GM23338 (cell line): Measurements from ENCODE around the gene DAZAP1. TPM values are rescaled to one million over a fixed set of nuclear protein-coding genes. Genes with fewer than 3 reads are reported as not detected.
A peak's percentile ranks its signal among the peaks of the same experiment; 100 is the strongest.

Experiments used
- ATAC-seq: fragments of 200-7000 bp; cut with Tn5 transposase; 3 replicates; pipeline ENCODE4 v1.9.1; 2020
- DNase-seq: peaks from one replicate; pipeline ENCODE4 v3.0.0-alpha.2; 2015; ENCODE audit warnings: low spot score
- H2AFZ ChIP-seq: fragments of 200-600 bp; sonication (generic); 2 replicates; pipeline ENCODE4 v1.8.0; 2016; ENCODE audit warnings: antibody characterized with exemption, mild to moderate bottlenecking, moderate library complexity
- H3F3A ChIP-seq: fragments of 200-600 bp; sonication (generic); replicated peaks from 2 replicates; pipeline ENCODE4 v1.8.0; 2017; ENCODE audit warnings: antibody characterized with exemption, mixed run types, low read depth
- H3K27ac ChIP-seq: fragments of 200-600 bp; sonication (generic); 2 replicates; pipeline ENCODE4 v1.6.1; 2016; ENCODE audit warnings: low read depth
- H3K27me3 ChIP-seq: fragments of 200-600 bp; sonication (generic); 2 replicates; pipeline ENCODE4 v1.8.0; 2016; ENCODE audit warnings: mild to moderate bottlenecking, mixed run types, moderate library complexity; ENCODE audit not compliant: insufficient read depth
- H3K36me3 ChIP-seq: fragments of 200-600 bp; sonication (generic); 2 replicates; pipeline ENCODE4 v1.8.0; 2016; ENCODE audit warnings: mild to moderate bottlenecking; ENCODE audit not compliant: insufficient read depth
- H3K4me1 ChIP-seq: fragments of 200-600 bp; sonication (generic); 2 replicates; pipeline ENCODE4 v1.8.0; 2016; ENCODE audit warnings: mild to moderate bottlenecking, moderate library complexity; ENCODE audit not compliant: insufficient read depth
- H3K4me2 ChIP-seq: fragments of 200-600 bp; sonication (generic); 2 replicates; pipeline ENCODE4 v1.7.1; 2017; ENCODE audit warnings: mixed run types
- H3K4me3 ChIP-seq: fragments of 200-600 bp; sonication (generic); 2 replicates; pipeline ENCODE4 v1.6.1; 2016; ENCODE audit warnings: mixed run types
- H3K79me2 ChIP-seq: fragments of 200-600 bp; sonication (generic); replicated peaks from 2 replicates; pipeline ENCODE4 v1.8.0; 2017; ENCODE audit warnings: mild to moderate bottlenecking; ENCODE audit not compliant: insufficient read depth
- H3K9me2 ChIP-seq: fragments of 200-600 bp; sonication (generic); 2 replicates; pipeline ENCODE4 v1.8.0; 2017; ENCODE audit not compliant: insufficient read depth
- H4K20me1 ChIP-seq: fragments of 200-600 bp; sonication (generic); replicated peaks from 2 replicates; pipeline ENCODE4 v1.8.0; 2017; ENCODE audit warnings: mild to moderate bottlenecking; ENCODE audit not compliant: insufficient read depth
- H3K27ac Mint-ChIP-seq: 2 replicates; pipeline ENCODE4 v1.8.0; 2020; ENCODE audit warnings: inconsistent platforms, mild to moderate bottlenecking, moderate library complexity, mixed read lengths
- H3K27me3 Mint-ChIP-seq: 3 replicates; pipeline ENCODE4 v1.8.0; 2022; ENCODE audit warnings: low read depth, mild to moderate bottlenecking, moderate library complexity, mixed read lengths, inconsistent platforms; ENCODE audit not compliant: insufficient read depth, poor library complexity
- H3K36me3 Mint-ChIP-seq: 3 replicates; pipeline ENCODE4 v1.8.0; 2021; ENCODE audit warnings: low read depth, mild to moderate bottlenecking, inconsistent platforms, moderate library complexity, mixed read lengths
- H3K4me1 Mint-ChIP-seq: 3 replicates; pipeline ENCODE4 v1.8.0; 2020; ENCODE audit warnings: mild to moderate bottlenecking, inconsistent platforms, mixed read lengths
- H3K4me3 Mint-ChIP-seq: 3 replicates; pipeline ENCODE4 v1.8.0; 2021; ENCODE audit warnings: moderate library complexity, mild to moderate bottlenecking, inconsistent platforms, mixed read lengths
- H3K9me3 Mint-ChIP-seq: 3 replicates; pipeline ENCODE4 v1.8.0; 2020; ENCODE audit warnings: moderate library complexity, mild to moderate bottlenecking, inconsistent platforms, mixed read lengths
- CREB1 ChIP-seq: fragments of 250-450 bp; sonication (Bioruptor Pico); IDR thresholded peaks from 2 replicates; pipeline ENCODE4 v1.5.0; 2020; ENCODE audit warnings: low read depth, mild to moderate bottlenecking, moderate library complexity
- EZH2 ChIP-seq: fragments of 200-600 bp; sonication (generic); IDR thresholded peaks from one replicate; pipeline ENCODE4 v1.8.0; 2017; ENCODE audit warnings: antibody characterized with exemption, mild to moderate bottlenecking, low read depth; ENCODE audit not compliant: unreplicated experiment
- EZH2phosphoT487 ChIP-seq: fragments of 200-600 bp; sonication (generic); IDR thresholded peaks from one replicate; pipeline ENCODE4 v1.8.1; 2018; ENCODE audit warnings: antibody characterized with exemption; ENCODE audit not compliant: unreplicated experiment
- JUNB ChIP-seq: IDR thresholded peaks from one replicate; pipeline ENCODE4 v1.6.1; 2016; ENCODE audit warnings: antibody characterized with exemption; ENCODE audit not compliant: unreplicated experiment
- NANOG ChIP-seq: IDR thresholded peaks from 2 replicates; pipeline ENCODE4 v1.6.1; 2016; ENCODE audit warnings: antibody characterized with exemption, borderline replicate concordance
- POLR2AphosphoS5 ChIP-seq: IDR thresholded peaks from 2 replicates; pipeline ENCODE4 v1.6.1; 2016; ENCODE audit warnings: antibody characterized with exemption, low read depth
- STAT1 ChIP-seq: IDR thresholded peaks from one replicate; pipeline ENCODE4 v1.6.1; 2016; ENCODE audit warnings: antibody characterized with exemption; ENCODE audit not compliant: unreplicated experiment
- ZNF114 ChIP-seq: fragments of 250-450 bp; sonication (Bioruptor Pico); IDR thresholded peaks from 2 replicates; pipeline ENCODE4 v1.5.0; 2020; ENCODE audit warnings: mild to moderate bottlenecking, moderate library complexity
- ZNF331 ChIP-seq: fragments of 250-450 bp; sonication (Bioruptor Pico); IDR thresholded peaks from 2 replicates; pipeline ENCODE4 v1.5.0; 2020; ENCODE audit warnings: low read depth, mild to moderate bottlenecking, moderate library complexity
- polyA plus RNA-seq: library from polyadenylated mRNA; unstranded; fragments of >200 nt; fragmentation: Nextera tagmentation; extraction: Ambion mirVana; gene quantifications from 2 replicates; pipeline ENCODE4 v1.2.1, GENCODE V29; 2016
- total RNA-seq: library from RNA; depleted of rRNA; stranded (reverse); fragments of >200 nt; shearing (Covaris generic); gene quantifications from 2 replicates; pipeline ENCODE4 v1.2.3, GENCODE V29; 2014
- TF ChIP-seq, protein P1 (sequence below), 2 experiments: fragments of 200-600 bp in 1 of 2; sonication (generic) in 1 of 2; conservative IDR thresholded peaks; 2 replicates each; pipeline versions ENCODE4 v1.5.1 to v1.6.1; 2016 to 2017; ENCODE audit warnings: antibody characterized with exemption in 2 of 2, low read depth in 2 of 2, mild to moderate bottlenecking in 2 of 2, moderate library complexity in 1 of 2
- TF ChIP-seq, protein P2 (sequence below): IDR thresholded peaks from 2 replicates; pipeline ENCODE4 v1.6.1; 2016; ENCODE audit warnings: antibody characterized with exemption

DAZAP1 gene
- total and polyA plus RNA-seq, 2 experiments from 2014 or later, result 44.1 to 194 TPM

DNA sequence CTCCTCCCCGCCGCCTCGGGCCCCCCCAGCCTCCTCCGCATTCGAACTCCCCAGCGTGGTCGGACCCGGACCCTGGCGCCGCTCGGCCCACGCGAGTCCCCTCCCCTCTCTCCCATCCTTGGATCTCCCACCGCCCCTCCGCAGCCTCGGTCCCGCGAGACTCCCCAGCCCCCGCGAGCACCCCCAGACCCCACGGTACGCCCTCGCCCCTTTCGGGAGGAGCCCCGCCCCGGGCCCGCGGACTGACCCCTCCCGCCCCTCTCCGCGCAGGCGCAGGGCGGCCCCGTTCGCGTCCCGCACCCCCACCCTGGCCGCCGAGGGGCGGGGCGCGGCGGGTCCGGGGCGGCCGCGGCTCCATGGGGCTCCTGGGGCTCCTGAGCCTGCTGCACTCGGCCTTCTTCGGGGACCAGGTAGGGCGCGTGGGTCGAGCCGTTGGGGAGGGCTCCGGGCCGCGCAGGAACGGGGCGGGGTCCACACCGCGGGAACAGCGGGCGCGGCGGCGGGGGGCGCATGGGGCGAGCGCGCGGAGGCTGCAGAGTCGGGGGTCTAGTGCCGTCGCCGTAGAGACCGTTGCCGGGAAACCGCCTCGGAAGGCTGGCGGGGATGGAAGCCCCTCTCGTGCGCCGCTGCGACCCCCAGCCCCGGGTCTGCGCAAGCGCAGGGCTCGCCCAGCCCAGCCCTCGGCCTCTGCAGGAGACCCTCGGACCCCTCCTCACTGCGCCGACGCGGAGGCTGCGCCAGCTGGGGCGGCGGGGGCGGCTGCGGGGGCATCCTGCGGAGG is 38.7 kb downstream of the DAZAP1 start:
- Histone ChIP-seq H3K27me3 (peaks cover 44% of the 10 kb centered on the region), H3K36me3 (peaks cover 5% of the 10 kb centered on the region), H3K27ac (no peak overlapping the region), H3K4me1 (peaks cover 21% of the 10 kb centered on the region; the same call in 1 of the 2 replicates), H2AFZ (no peak overlapping the region), H3K4me3 (peak overlapping the region; percentile 83), H4K20me1 (peaks cover 12% of the 10 kb centered on the region), H3F3A (peaks cover 52% of the 10 kb centered on the region), H3K79me2 (0 out of 2 replicates have a peak, but pooled peaks cover 3% of the 10 kb centered on the region), H3K9me2 (no peaks in the 10 kb centered on the region), H3K4me2 (peak overlapping the region; percentile 78)
- Mint-ChIP-seq H3K4me3 (no peak overlapping the region), H3K27ac (no peak overlapping the region), H3K27me3 (peaks cover 57% of the 10 kb centered on the region), H3K4me1 (peaks cover 34% of the 10 kb centered on the region), H3K9me3 (no peaks in the 10 kb centered on the region; the same call in 2 of the 3 replicates), H3K36me3 (peaks cover 20% of the 10 kb centered on the region)
- DNase-seq (peak; percentile 75), ATAC-seq (peak; percentile 13)
- TF ChIP-seq, protein P1, sequence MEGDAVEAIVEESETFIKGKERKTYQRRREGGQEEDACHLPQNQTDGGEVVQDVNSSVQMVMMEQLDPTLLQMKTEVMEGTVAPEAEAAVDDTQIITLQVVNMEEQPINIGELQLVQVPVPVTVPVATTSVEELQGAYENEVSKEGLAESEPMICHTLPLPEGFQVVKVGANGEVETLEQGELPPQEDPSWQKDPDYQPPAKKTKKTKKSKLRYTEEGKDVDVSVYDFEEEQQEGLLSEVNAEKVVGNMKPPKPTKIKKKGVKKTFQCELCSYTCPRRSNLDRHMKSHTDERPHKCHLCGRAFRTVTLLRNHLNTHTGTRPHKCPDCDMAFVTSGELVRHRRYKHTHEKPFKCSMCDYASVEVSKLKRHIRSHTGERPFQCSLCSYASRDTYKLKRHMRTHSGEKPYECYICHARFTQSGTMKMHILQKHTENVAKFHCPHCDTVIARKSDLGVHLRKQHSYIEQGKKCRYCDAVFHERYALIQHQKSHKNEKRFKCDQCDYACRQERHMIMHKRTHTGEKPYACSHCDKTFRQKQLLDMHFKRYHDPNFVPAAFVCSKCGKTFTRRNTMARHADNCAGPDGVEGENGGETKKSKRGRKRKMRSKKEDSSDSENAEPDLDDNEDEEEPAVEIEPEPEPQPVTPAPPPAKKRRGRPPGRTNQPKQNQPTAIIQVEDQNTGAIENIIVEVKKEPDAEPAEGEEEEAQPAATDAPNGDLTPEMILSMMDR (conservative IDR thresholded peaks at IDR 0.05; ENCODE audit: low read depth in 2 of 2), result no peak
- TF ChIP-seq ZNF331 (CRISPR knock-in tag) (no peak), POLR2AphosphoS5 (no peak), EZH2phosphoT487 (no peak), EZH2 (no peak), ZNF114 (CRISPR knock-in tag) (no peak), JUNB (no peak), CREB1 (CRISPR knock-in tag) (no peak), NANOG (no peak), STAT1 (no peak)
- TF ChIP-seq, protein P2, sequence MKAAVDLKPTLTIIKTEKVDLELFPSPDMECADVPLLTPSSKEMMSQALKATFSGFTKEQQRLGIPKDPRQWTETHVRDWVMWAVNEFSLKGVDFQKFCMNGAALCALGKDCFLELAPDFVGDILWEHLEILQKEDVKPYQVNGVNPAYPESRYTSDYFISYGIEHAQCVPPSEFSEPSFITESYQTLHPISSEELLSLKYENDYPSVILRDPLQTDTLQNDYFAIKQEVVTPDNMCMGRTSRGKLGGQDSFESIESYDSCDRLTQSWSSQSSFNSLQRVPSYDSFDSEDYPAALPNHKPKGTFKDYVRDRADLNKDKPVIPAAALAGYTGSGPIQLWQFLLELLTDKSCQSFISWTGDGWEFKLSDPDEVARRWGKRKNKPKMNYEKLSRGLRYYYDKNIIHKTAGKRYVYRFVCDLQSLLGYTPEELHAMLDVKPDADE, result no peak

DNA sequence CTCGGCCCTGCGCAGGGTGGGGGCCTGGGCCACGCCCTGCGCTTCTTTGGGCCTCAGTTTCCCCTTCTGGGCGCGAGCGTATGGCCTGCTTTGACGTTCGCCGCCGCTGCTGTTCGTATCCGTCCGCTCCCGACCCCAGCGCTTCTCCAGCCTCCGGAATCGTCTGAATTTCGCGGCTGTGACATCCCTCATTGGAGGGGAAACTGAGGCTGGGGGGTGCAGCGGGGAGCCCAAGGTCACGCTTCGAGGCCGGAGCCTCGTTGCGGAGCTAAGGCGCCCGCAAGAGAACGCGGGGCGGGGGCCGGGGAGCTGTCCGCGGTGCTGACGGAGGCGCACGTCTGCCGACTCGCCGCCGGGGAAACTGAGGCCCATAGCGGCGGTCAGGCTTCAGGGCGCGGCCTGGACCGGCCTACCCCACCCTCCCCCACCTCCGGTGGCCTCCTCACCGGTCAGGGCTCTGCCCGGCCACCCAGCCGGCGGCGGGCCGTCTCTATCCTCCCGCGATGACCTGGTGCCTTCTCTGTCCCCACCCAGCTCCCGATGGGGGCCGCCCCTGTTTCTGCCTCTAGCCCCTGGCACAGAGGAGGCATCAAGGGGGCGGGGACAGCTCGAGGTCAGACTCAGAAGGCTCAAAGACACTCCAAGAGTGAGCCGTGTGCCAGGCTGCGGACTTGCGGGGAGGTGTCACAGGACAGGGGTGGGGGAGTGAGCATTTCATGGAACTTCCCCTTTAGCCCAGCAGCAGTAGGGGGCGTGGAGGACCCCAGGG is 39.5 kb downstream of the DAZAP1 start:
- Histone ChIP-seq H2AFZ (no peak overlapping the region), H3F3A (peaks cover 44% of the 10 kb centered on the region), H3K27me3 (peaks cover 45% of the 10 kb centered on the region), H3K4me1 (peaks cover 24% of the 10 kb centered on the region; the same call in 1 of the 2 replicates), H3K9me2 (no peaks in the 10 kb centered on the region), H3K27ac (no peak overlapping the region), H4K20me1 (peaks cover 7% of the 10 kb centered on the region; the same call in 1 of the 2 replicates), H3K36me3 (no peaks in the 10 kb centered on the region), H3K4me3 (peak overlapping the region; percentile 83), H3K79me2 (0 out of 2 replicates have a peak, but pooled peaks cover 3% of the 10 kb centered on the region), H3K4me2 (peak overlapping the region; percentile 78)
- H3K36me3 Mint-ChIP-seq, result peaks cover 12% of the 10 kb centered on the region
- DNase-seq (peak; percentile 68), ATAC-seq (no peak)
- H3K27ac Mint-ChIP-seq, result no peak overlapping the region
- H3K4me3 Mint-ChIP-seq, result peak overlapping the region; percentile 60
- H3K4me1 Mint-ChIP-seq, result peaks cover 35% of the 10 kb centered on the region
- peaks cover 59% of the 10 kb centered on the region for H3K27me3 Mint-ChIP-seq
- H3K9me3 Mint-ChIP-seq, result no peaks in the 10 kb centered on the region; the same call in 2 of the 3 replicates
- no peak for TF ChIP-seq ZNF114 (CRISPR knock-in tag)
